H1 (cell line): Measurements from ENCODE around the gene SNX32.

Experiments
- ATF2 ChIP-seq: IDR thresholded peaks from 2 replicates; pipeline ENCODE4 v1.6.1; 2012; ENCODE audit warnings: low read length, inconsistent platforms
- BCL11A ChIP-seq, 2 experiments: IDR thresholded peaks; one replicate each; pipeline ENCODE4 v1.6.1; 2011; ENCODE audit warnings: low read depth in 2 of 2, low read length in 2 of 2, mild to moderate bottlenecking in 2 of 2
- CREB1 ChIP-seq: IDR thresholded peaks from 2 replicates; pipeline ENCODE4 v1.6.1; 2012; ENCODE audit warnings: inconsistent platforms
- EZH2 ChIP-seq: fragments of 200-600 bp; sonication (generic); IDR thresholded peaks from 2 replicates; pipeline ENCODE4 v1.7.1; 2012; ENCODE audit warnings: low read depth, mild to moderate bottlenecking, moderate library complexity, low read length, inconsistent platforms; ENCODE audit not compliant: severe bottlenecking
- NRF1 ChIP-seq: IDR thresholded peaks from 2 replicates; pipeline ENCODE4 v1.6.1; 2011; ENCODE audit warnings: mild to moderate bottlenecking, low read depth, low read length, improper control_type of control experiment
- POLR2AphosphoS5 ChIP-seq: IDR thresholded peaks from 2 replicates; pipeline ENCODE4 v1.6.1; 2011; ENCODE audit warnings: low read depth, low read length
- POU5F1 ChIP-seq: IDR thresholded peaks from 2 replicates; pipeline ENCODE4 v1.6.1; 2011; ENCODE audit warnings: low read depth, mild to moderate bottlenecking, low read length, moderate library complexity
- RAD21 ChIP-seq, 2 experiments: IDR thresholded peaks in 1 of 2; conservative IDR thresholded peaks in 1 of 2; 2 replicates each; pipeline ENCODE4 v1.6.1; 2011; ENCODE audit warnings: low read depth in 2 of 2, low read length in 2 of 2, improper control_type of control experiment in 1 of 2, inconsistent platforms in 1 of 2, mild to moderate bottlenecking in 1 of 2, moderate library complexity in 1 of 2
- TBP ChIP-seq: IDR thresholded peaks from 2 replicates; pipeline ENCODE4 v1.6.1; 2011; ENCODE audit warnings: low read depth, low read length, improper control_type of control experiment
- TCF12 ChIP-seq: IDR thresholded peaks from 2 replicates; pipeline ENCODE4 v1.6.1; 2011; ENCODE audit warnings: low read depth, mild to moderate bottlenecking, low read length
- TF ChIP-seq, protein P1 (sequence below): IDR thresholded peaks from 2 replicates; pipeline ENCODE4 v1.6.1; 2012; ENCODE audit warnings: inconsistent platforms
- TF ChIP-seq, protein P2 (sequence below), 3 experiments: IDR thresholded peaks; 1 replicate in 2 of 3; 2 replicates in 1 of 3; pipeline versions ENCODE4 v1.5.1 to v1.6.1; 2011; ENCODE audit warnings: low read length in 3 of 3, mild to moderate bottlenecking in 3 of 3, inconsistent platforms in 2 of 3, low read depth in 1 of 3, moderate library complexity in 1 of 3; ENCODE audit not compliant: insufficient read depth in 1 of 3; ENCODE audit errors: control extremely low read depth in 1 of 3
- TF ChIP-seq, protein P3 (sequence below): IDR thresholded peaks from 2 replicates; pipeline ENCODE4 v1.6.1; 2011; ENCODE audit warnings: low read depth, mild to moderate bottlenecking, low read length; ENCODE audit not compliant: insufficient read depth

DNA sequence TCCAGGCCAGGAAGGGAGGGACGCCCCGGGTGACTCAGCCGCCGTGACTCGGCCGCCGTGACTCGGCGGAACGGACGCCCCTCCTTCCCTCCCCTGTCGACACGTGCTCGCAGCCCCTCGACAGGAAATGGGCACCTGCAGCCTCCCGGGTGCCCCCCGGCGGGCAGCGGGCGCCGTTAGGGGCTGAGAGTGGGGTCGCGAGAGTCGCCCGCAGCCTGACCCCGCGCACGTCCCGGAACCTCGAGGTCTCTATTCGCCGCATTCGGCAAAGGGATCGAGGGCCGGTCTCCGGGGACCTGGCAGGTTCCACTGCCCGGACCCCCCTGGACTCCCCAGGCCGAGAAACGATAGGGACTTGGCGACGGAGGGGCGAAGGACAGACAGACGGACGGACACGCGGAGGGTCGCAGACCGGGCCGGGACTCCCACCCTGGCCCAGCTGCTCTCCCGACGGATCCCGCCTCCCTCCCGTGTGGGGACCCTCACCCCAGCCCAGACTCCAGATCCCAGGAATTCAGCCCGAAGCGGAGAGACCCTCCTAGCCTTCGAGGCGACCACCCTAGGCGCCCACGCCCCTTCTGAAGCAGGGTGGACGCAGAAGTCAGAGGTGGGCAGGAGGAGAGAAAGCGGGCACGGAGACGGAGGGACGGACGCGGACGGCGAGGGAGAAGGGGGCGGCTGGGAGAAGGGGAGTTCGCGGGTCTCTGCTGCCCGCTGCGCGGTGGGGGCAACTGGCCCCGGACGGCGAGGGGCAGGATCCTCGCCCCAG lies 65.8 kb downstream of the SNX32 start:
- TF ChIP-seq, protein P1, sequence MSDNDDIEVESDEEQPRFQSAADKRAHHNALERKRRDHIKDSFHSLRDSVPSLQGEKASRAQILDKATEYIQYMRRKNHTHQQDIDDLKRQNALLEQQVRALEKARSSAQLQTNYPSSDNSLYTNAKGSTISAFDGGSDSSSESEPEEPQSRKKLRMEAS = peak; percentile 96
- TF ChIP-seq, protein P2, sequence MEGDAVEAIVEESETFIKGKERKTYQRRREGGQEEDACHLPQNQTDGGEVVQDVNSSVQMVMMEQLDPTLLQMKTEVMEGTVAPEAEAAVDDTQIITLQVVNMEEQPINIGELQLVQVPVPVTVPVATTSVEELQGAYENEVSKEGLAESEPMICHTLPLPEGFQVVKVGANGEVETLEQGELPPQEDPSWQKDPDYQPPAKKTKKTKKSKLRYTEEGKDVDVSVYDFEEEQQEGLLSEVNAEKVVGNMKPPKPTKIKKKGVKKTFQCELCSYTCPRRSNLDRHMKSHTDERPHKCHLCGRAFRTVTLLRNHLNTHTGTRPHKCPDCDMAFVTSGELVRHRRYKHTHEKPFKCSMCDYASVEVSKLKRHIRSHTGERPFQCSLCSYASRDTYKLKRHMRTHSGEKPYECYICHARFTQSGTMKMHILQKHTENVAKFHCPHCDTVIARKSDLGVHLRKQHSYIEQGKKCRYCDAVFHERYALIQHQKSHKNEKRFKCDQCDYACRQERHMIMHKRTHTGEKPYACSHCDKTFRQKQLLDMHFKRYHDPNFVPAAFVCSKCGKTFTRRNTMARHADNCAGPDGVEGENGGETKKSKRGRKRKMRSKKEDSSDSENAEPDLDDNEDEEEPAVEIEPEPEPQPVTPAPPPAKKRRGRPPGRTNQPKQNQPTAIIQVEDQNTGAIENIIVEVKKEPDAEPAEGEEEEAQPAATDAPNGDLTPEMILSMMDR (IDR thresholded peaks at IDR 0.05; ENCODE audit: control extremely low read depth in 1 of 3, insufficient read depth in 1 of 3, low read depth in 1 of 3, low read length in 3 of 3) = no peak
- TF ChIP-seq POU5F1 (no peak), NRF1 (no peak), EZH2 (peak; percentile 68), TBP (peak; percentile 25; the same call in 1 of the 2 replicates), POLR2AphosphoS5 (no peak), ATF2 (no peak), RAD21 (IDR thresholded peaks at IDR 0.05 in 1 of 2, conservative IDR thresholded peaks at IDR 0.05 in 1 of 2; ENCODE audit: low read depth in 2 of 2, low read length in 2 of 2) (no peak), CREB1 (no peak), TCF12 (no peak), BCL11A (IDR thresholded peaks at IDR 0.05; ENCODE audit: low read depth in 2 of 2, low read length in 2 of 2) (no peak)
- TF ChIP-seq, protein P3, sequence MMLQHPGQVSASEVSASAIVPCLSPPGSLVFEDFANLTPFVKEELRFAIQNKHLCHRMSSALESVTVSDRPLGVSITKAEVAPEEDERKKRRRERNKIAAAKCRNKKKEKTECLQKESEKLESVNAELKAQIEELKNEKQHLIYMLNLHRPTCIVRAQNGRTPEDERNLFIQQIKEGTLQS = no peak
